ENCODE data around the gene AREG. TPM values are rescaled to one million over a fixed set of nuclear protein-coding genes. Genes with fewer than 3 reads are reported as not detected.

Gene AREG
- total RNA-seq, 1 experiment from 2014 or later = 0.54 TPM

DNA sequence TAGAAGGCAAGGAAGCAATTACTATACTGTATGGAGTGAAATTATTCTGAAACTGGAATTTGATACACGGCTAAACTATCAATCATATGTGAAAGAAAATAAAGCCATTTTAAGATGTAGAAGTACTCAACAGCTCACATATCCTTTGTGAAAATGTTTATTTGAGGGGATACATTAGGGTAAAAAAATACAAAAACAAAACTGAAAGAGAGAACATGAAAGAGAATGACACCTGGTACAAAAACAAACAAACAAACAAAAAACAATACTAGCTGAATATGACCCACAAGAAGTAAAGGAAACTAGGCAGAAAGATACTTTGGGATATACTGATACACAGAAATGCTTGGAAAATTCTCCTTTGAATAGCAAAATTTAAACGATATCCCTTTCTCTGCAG is 20.8 kb upstream of the AREG start:
- ATAC-seq (no peak), DNase-seq (ENCODE audit: low read depth, low spot score) (no peak)
- Histone ChIP-seq H3K36me3 (ENCODE audit: control insufficient read depth, insufficient read depth, low read length) (no peaks in the 10 kb centered on the region), H3K9me3 (ENCODE audit: control insufficient read depth, insufficient read depth, low read depth, low read length) (no peaks in the 10 kb centered on the region), H3K27me3 (ENCODE audit: control insufficient read depth, insufficient read depth, low read length) (no peaks in the 10 kb centered on the region), H3K4me3 (ENCODE audit: low read depth in 2 of 2, low read length in 2 of 2) (no peak overlapping the region), H3K4me1 (ENCODE audit: control insufficient read depth, insufficient read depth, low read length) (no peaks in the 10 kb centered on the region; the same call in 1 of the 2 replicates), H3K27ac (ENCODE audit: low read length) (no peak overlapping the region)
- TF ChIP-seq REST (IDR thresholded peaks at IDR 0.05; ENCODE audit: insufficient read depth in 1 of 2, low read depth in 2 of 2, low read length in 1 of 2) = no peak
- TF ChIP-seq SIN3A (IDR thresholded peaks at IDR 0.05; ENCODE audit: borderline replicate concordance, insufficient read depth, low read depth, low read length) = no peak
- no peak for TF ChIP-seq TCF7L2 (IDR thresholded peaks at IDR 0.05; ENCODE audit: low read depth, low read length)
- TF ChIP-seq, protein P1, sequence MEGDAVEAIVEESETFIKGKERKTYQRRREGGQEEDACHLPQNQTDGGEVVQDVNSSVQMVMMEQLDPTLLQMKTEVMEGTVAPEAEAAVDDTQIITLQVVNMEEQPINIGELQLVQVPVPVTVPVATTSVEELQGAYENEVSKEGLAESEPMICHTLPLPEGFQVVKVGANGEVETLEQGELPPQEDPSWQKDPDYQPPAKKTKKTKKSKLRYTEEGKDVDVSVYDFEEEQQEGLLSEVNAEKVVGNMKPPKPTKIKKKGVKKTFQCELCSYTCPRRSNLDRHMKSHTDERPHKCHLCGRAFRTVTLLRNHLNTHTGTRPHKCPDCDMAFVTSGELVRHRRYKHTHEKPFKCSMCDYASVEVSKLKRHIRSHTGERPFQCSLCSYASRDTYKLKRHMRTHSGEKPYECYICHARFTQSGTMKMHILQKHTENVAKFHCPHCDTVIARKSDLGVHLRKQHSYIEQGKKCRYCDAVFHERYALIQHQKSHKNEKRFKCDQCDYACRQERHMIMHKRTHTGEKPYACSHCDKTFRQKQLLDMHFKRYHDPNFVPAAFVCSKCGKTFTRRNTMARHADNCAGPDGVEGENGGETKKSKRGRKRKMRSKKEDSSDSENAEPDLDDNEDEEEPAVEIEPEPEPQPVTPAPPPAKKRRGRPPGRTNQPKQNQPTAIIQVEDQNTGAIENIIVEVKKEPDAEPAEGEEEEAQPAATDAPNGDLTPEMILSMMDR (IDR thresholded peaks at IDR 0.05) = no peak
- TF ChIP-seq POLR2AphosphoS5 (IDR thresholded peaks at IDR 0.05; ENCODE audit: low read depth, low read length) = no peak
- in situ Hi-C loops (cut with HindIII; ENCODE audit: low pct_unique_long_range_greater_than_20kb, low sequenced_read_pairs) (no loop called here), intact Hi-C loops (cut with micrococcal nuclease; ENCODE audit: unreplicated experiment) (no loop called here)
- ChIA-PET CTCF (no interaction called here), POLR2A (no interaction called here)
- no TSS peak for BruUV-seq (replicated peaks)

GRCh38 chr4:74426101-74426500 is 18.8 kb upstream of the AREG start:
- Histone ChIP-seq H3K4me1 (ENCODE audit: control insufficient read depth, insufficient read depth, low read length) (no peaks in the 10 kb centered on the region; the same call in 1 of the 2 replicates), H3K4me3 (ENCODE audit: low read depth in 2 of 2, low read length in 2 of 2) (no peak overlapping the region), H3K27me3 (ENCODE audit: control insufficient read depth, insufficient read depth, low read length) (no peaks in the 10 kb centered on the region), H3K27ac (ENCODE audit: low read length) (no peak overlapping the region), H3K9me3 (ENCODE audit: control insufficient read depth, insufficient read depth, low read depth, low read length) (no peaks in the 10 kb centered on the region), H3K36me3 (ENCODE audit: control insufficient read depth, insufficient read depth, low read length) (no peaks in the 10 kb centered on the region)
- TF ChIP-seq REST (IDR thresholded peaks at IDR 0.05; ENCODE audit: insufficient read depth in 1 of 2, low read depth in 2 of 2, low read length in 1 of 2) (no peak), POLR2AphosphoS5 (IDR thresholded peaks at IDR 0.05; ENCODE audit: low read depth, low read length) (no peak), SIN3A (IDR thresholded peaks at IDR 0.05; ENCODE audit: borderline replicate concordance, insufficient read depth, low read depth, low read length) (no peak), TCF7L2 (IDR thresholded peaks at IDR 0.05; ENCODE audit: low read depth, low read length) (no peak)
- TF ChIP-seq, protein P1 (IDR thresholded peaks at IDR 0.05) = no peak
- intact Hi-C loops (cut with micrococcal nuclease; ENCODE audit: unreplicated experiment) (no loop called here), in situ Hi-C loops (cut with HindIII; ENCODE audit: low pct_unique_long_range_greater_than_20kb, low sequenced_read_pairs) (no loop called here)
- ChIA-PET POLR2A (no interaction called here), CTCF (no interaction called here)
- no TSS peak for BruUV-seq (replicated peaks)
- no peak for DNase-seq (ENCODE audit: low read depth, low spot score)
- ATAC-seq = no peak

Data from Panc1 (cell line).